Measurements from ENCODE around the gene DIS3L2.

- no peak for TF ChIP-seq CTCF (IDR thresholded peaks at IDR 0.05)
- TF ChIP-seq EP300 (IDR thresholded peaks at IDR 0.05): no peak
Measured at GRCh38 chr2:232076272-232076671, 114.8 kb downstream of the DIS3L2 start.

Measured in esophagus muscularis mucosa (tissue), 3 donors.